ENCODE results near the gene CLCN6.

DNA sequence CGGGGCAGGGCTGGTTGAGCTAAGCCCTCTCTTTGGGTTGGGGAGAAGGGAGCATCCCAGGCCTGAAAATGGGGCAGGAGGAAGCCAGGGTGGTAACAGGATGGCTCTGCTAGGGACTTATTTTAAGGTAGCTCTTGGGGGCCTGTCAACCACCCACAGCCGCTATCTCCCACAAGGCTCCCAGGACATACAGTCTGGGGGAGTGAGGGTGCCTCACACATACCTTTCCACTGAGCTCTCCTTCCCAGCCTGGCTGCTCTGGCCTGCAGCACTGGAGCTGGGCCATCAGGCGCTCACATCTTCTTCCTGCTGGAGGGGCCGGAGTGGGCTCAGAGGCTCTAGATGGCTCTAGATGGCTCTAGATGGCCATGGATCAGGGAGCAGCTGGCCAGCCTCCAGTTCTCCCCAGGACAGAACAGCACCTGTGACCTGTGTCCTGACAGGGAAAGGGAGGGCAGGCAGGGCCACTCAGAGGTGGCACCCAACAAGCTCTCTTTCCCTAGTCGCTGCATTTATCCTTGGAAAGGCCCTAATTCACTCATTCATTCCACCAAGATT, 63.7 kb downstream of the CLCN6 start:
- TF ChIP-seq FOXM1 (IDR thresholded peaks at IDR 0.05; ENCODE audit: borderline replicate concordance) (no peak), SP1 (IDR thresholded peaks at IDR 0.05) (no peak), TARDBP (IDR thresholded peaks at IDR 0.05) (no peak), SUZ12 (IDR thresholded peaks at IDR 0.05) (no peak), BHLHE40 (IDR thresholded peaks at IDR 0.05; ENCODE audit: borderline replicate concordance) (no peak), ZNF384 (IDR thresholded peaks at IDR 0.05) (no peak), FOXA1 (IDR thresholded peaks at IDR 0.05) (no peak), HDGF (IDR thresholded peaks at IDR 0.05; ENCODE audit: borderline replicate concordance) (no peak)

Measured in HEK293T (cell line).